ENCODE data around the gene SP140L.

The SP140L gene

DNA sequence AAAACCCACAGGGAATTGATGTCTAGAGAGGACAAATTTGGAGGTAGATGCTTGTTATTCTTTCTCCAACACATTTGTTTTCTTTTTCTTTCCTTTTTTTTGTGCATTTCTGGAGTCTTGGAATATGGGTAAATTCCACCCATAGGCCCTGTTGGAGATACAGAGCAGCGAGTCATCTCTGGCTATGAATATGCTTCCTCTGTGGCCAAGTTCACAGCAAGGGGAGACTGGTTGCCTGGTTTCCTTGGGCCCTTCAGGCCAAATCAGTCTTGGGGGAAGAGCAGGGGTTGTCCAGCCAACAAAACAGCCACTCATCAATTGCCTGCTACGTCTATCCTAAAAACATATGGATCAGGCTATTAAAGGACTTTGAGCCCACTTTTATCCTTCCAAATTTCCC lies 116.5 kb downstream of the SP140L start:
- TF ChIP-seq TAF1 (IDR thresholded peaks at IDR 0.05; ENCODE audit: borderline replicate concordance, insufficient read depth, low read length) (no peak), POLR2AphosphoS5 (IDR thresholded peaks at IDR 0.05; ENCODE audit: low read depth, low read length) (no peak), SIN3A (IDR thresholded peaks at IDR 0.05; ENCODE audit: borderline replicate concordance, insufficient read depth, low read length) (no peak), FOXP2 (optimal IDR thresholded peaks at IDR 0.05; ENCODE audit: borderline replicate concordance, extremely low read depth, extremely low read length, insufficient read depth) (no peak)
- TF ChIP-seq, protein P1, sequence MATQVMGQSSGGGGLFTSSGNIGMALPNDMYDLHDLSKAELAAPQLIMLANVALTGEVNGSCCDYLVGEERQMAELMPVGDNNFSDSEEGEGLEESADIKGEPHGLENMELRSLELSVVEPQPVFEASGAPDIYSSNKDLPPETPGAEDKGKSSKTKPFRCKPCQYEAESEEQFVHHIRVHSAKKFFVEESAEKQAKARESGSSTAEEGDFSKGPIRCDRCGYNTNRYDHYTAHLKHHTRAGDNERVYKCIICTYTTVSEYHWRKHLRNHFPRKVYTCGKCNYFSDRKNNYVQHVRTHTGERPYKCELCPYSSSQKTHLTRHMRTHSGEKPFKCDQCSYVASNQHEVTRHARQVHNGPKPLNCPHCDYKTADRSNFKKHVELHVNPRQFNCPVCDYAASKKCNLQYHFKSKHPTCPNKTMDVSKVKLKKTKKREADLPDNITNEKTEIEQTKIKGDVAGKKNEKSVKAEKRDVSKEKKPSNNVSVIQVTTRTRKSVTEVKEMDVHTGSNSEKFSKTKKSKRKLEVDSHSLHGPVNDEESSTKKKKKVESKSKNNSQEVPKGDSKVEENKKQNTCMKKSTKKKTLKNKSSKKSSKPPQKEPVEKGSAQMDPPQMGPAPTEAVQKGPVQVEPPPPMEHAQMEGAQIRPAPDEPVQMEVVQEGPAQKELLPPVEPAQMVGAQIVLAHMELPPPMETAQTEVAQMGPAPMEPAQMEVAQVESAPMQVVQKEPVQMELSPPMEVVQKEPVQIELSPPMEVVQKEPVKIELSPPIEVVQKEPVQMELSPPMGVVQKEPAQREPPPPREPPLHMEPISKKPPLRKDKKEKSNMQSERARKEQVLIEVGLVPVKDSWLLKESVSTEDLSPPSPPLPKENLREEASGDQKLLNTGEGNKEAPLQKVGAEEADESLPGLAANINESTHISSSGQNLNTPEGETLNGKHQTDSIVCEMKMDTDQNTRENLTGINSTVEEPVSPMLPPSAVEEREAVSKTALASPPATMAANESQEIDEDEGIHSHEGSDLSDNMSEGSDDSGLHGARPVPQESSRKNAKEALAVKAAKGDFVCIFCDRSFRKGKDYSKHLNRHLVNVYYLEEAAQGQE (IDR thresholded peaks at IDR 0.05; ENCODE audit: insufficient read depth in 1 of 2, low read depth in 2 of 2, low read length in 2 of 2): no peak

DNA sequence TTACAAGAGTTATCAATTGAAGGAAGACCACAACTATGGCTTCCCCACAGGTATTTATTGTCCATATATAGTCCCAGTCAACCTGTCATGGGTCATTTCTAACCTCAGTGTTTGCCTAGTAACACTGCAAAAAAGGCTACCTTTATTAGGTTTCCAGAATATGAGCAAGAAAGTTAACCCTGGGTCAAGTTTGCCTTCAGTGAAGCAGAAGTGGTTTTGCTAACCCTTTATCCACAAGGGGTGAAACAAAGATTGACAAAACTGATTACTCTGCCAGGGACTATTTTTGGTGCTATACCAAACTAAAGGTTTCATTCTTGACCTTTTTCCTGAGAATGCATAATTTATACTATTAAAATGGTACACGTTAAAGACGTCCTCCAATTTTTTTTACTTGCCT lies 117.8 kb downstream of the SP140L start:
- TF ChIP-seq, protein P1 (IDR thresholded peaks at IDR 0.05; ENCODE audit: insufficient read depth in 1 of 2, low read depth in 2 of 2, low read length in 2 of 2): no peak
- TF ChIP-seq FOXP2 (optimal IDR thresholded peaks at IDR 0.05; ENCODE audit: borderline replicate concordance, extremely low read depth, extremely low read length, insufficient read depth): no peak
- no peak for TF ChIP-seq SIN3A (IDR thresholded peaks at IDR 0.05; ENCODE audit: borderline replicate concordance, insufficient read depth, low read length)
- no peak for TF ChIP-seq TAF1 (IDR thresholded peaks at IDR 0.05; ENCODE audit: borderline replicate concordance, insufficient read depth, low read length)
- no peak for TF ChIP-seq POLR2AphosphoS5 (IDR thresholded peaks at IDR 0.05; ENCODE audit: low read depth, low read length)

DNA sequence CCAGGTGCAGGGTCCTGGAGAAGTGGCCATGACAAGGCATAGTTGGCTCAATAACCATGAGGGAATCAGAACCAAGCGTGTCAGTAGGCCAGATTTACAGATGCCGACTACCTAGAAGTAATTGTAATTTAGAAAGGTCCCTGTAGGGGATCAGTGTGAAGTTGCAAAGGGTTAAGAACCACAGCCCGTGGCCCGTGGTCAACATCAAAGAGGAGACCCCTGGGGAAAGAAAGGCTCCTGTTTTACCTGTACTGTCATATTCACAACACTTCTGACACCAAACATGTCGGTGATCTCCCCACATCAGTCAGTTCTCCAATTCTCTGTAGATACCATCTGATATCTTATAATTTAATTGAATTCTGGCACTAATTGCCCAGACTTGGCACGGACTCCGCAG lies 120.0 kb downstream of the SP140L start:
- TF ChIP-seq TAF1 (IDR thresholded peaks at IDR 0.05; ENCODE audit: borderline replicate concordance, insufficient read depth, low read length) (no peak), SIN3A (IDR thresholded peaks at IDR 0.05; ENCODE audit: borderline replicate concordance, insufficient read depth, low read length) (no peak), FOXP2 (optimal IDR thresholded peaks at IDR 0.05; ENCODE audit: borderline replicate concordance, extremely low read depth, extremely low read length, insufficient read depth) (no peak), POLR2AphosphoS5 (IDR thresholded peaks at IDR 0.05; ENCODE audit: low read depth, low read length) (no peak)
- TF ChIP-seq, protein P1 (IDR thresholded peaks at IDR 0.05; ENCODE audit: insufficient read depth in 1 of 2, low read depth in 2 of 2, low read length in 2 of 2): no peak

DNA sequence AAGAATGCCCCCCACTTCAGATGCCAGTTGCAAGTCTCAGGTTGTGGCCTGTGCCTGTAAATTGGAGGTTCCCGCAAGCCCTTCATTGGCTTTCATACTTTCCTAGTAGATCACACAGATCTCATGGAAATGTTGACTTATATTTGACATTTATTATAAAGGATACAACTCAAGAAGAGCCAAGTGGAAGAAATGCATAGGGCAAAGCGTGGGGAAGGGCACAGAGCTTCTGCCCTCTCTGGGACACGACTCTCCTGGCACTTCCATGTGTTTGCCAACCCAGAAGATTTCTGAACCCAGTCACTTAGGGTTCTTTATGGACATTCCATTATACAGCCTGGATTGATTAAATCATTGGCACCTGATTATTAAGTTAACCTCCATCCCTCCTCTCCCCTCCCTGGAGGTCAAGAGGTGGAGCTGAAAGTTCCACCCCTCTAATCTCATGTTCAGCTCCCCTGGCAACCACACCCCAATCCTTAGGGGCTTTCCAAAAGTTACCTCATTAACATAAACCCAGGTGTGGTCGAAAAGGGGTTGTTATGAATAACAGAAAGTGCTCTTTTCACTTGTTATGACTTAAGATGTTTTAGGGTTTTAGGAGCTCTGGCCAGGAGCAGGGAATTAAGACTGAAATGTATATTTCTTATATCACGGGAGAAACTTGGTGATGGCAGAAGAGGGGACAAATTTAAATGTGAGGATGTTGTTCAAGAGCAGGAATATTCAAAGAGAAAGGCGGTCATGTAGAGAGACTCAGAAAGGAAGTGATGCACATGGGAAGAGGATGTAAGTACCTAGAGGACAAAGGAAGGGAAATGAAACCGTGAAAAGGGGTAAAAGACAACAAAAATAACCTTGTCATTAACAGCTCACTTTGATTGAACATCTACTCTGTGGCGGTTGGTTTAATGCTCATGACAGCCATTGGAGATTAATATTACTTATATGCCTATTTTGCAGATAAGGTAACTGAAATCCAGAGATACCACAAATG lies 120.8 kb downstream of the SP140L start:
- TF ChIP-seq SIN3A (IDR thresholded peaks at IDR 0.05; ENCODE audit: borderline replicate concordance, insufficient read depth, low read length): no peak
- no peak for TF ChIP-seq TAF1 (IDR thresholded peaks at IDR 0.05; ENCODE audit: borderline replicate concordance, insufficient read depth, low read length)
- TF ChIP-seq, protein P1 (IDR thresholded peaks at IDR 0.05; ENCODE audit: insufficient read depth in 1 of 2, low read depth in 2 of 2, low read length in 2 of 2): no peak
- no peak for TF ChIP-seq FOXP2 (optimal IDR thresholded peaks at IDR 0.05; ENCODE audit: borderline replicate concordance, extremely low read depth, extremely low read length, insufficient read depth)
- no peak for TF ChIP-seq POLR2AphosphoS5 (IDR thresholded peaks at IDR 0.05; ENCODE audit: low read depth, low read length)

Measured in PFSK-1 (cell line).